SK-N-SH (cell line): ENCODE measurements around the gene SMIM10. TPM values are rescaled to one million over a fixed set of nuclear protein-coding genes. Genes with fewer than 3 reads are reported as not detected.

ENCODE experiments used
- CTCF ChIA-PET: fragments of 300-600, 350-600 bp; formaldehyde crosslinking; extraction: SDS; loops from one replicate; lab custom pipeline; 2021; lab: Yijun Ruan, JAX
- POLR2A ChIA-PET: fragments of 350-600 bp; sonication (Branson Sonifier 250); formaldehyde crosslinking; extraction: SDS; loops from one replicate; lab custom pipeline; 2020; ENCODE audit warnings: antibody characterized with exemption, inconsistent platforms; lab: Yijun Ruan, JAX
- DNase-seq: peaks from one replicate; pipeline ENCODE4 v3.0.0; 2012
- H2AFZ ChIP-seq: fragments of 200-600 bp; sonication (generic); 2 replicates; pipeline ENCODE4 v1.8.1; 2016; ENCODE audit warnings: antibody characterized with exemption, mild to moderate bottlenecking, low read depth
- H3F3A ChIP-seq: fragments of 200-600 bp; sonication (generic); replicated peaks from 2 replicates; pipeline ENCODE3; 2016; ENCODE audit warnings: antibody characterized with exemption, mild to moderate bottlenecking; ENCODE audit not compliant: insufficient read depth
- H3K27ac ChIP-seq, 2 experiments: fragments of 200-500 bp in 1 of 2; fragments of 200-600 bp in 1 of 2; sonication (Bioruptor generic) in 1 of 2; sonication (generic), shearing (Covaris generic) in 1 of 2; 2 replicates each; pipeline versions ENCODE4 v1.5.1 to v1.6.1; 2014 to 2016; ENCODE audit warnings: low read depth in 2 of 2, inconsistent platforms in 1 of 2, low read length in 1 of 2, mild to moderate bottlenecking in 1 of 2, mixed read lengths in 1 of 2
- H3K27me3 ChIP-seq: fragments of 200-600 bp; sonication (generic), shearing (Covaris generic); 2 replicates; pipeline ENCODE4 v1.6.1; 2016; ENCODE audit warnings: mixed run types; ENCODE audit not compliant: insufficient read depth
- H3K36me3 ChIP-seq, 2 experiments: fragments of 200-500 bp in 1 of 2; fragments of 200-600 bp in 1 of 2; sonication (Bioruptor generic) in 1 of 2; sonication (generic) in 1 of 2; replicated peaks in 1 of 2; 2 replicates each; pipeline versions ENCODE3 to v1.5.1; 2014 to 2016; ENCODE audit warnings: low read length in 1 of 2, mild to moderate bottlenecking in 1 of 2; ENCODE audit not compliant: insufficient read depth in 2 of 2, control insufficient read depth in 1 of 2
- H3K4me1 ChIP-seq, 2 experiments: fragments of 200-500 bp in 1 of 2; fragments of 200-600 bp in 1 of 2; sonication (Bioruptor generic) in 1 of 2; sonication (generic), shearing (Covaris generic) in 1 of 2; 2 replicates each; pipeline versions ENCODE4 v1.5.1 to v1.6.1; 2014 to 2016; ENCODE audit warnings: low read depth in 1 of 2, low read length in 1 of 2, mixed run types in 1 of 2; ENCODE audit not compliant: insufficient read depth in 2 of 2, control insufficient read depth in 1 of 2
- H3K4me2 ChIP-seq: fragments of 200-600 bp; sonication (generic), shearing (Covaris generic); 2 replicates; pipeline ENCODE4 v1.6.1; 2017; ENCODE audit warnings: mixed run types
- H3K4me3 ChIP-seq, 2 experiments: fragments of 200-500 bp in 1 of 2; fragments of 200-600 bp in 1 of 2; sonication (Bioruptor generic) in 1 of 2; sonication (generic), shearing (Covaris generic) in 1 of 2; 2 replicates each; pipeline versions ENCODE4 v1.5.1 to v1.8.1; 2014 to 2016; ENCODE audit warnings: low read depth in 2 of 2, inconsistent platforms in 1 of 2, low read length in 1 of 2, mild to moderate bottlenecking in 1 of 2, mixed read lengths in 1 of 2, moderate library complexity in 1 of 2
- H3K79me2 ChIP-seq: fragments of 200-600 bp; sonication (generic); 2 replicates; pipeline ENCODE4 v1.8.1; 2017; ENCODE audit warnings: mild to moderate bottlenecking; ENCODE audit not compliant: insufficient read depth
- H3K9ac ChIP-seq: fragments of 200-600 bp; sonication (generic); 2 replicates; pipeline ENCODE4 v1.6.1; 2017; ENCODE audit warnings: mixed run types
- H3K9me2 ChIP-seq: fragments of 200-600 bp; sonication (generic); 2 replicates; pipeline ENCODE4 v1.6.1; 2017; ENCODE audit warnings: mixed run types
- H3K9me3 ChIP-seq: fragments of 200-600 bp; sonication (generic); 2 replicates; pipeline ENCODE4 v1.6.1; 2017; ENCODE audit warnings: mixed run types, mild to moderate bottlenecking, moderate library complexity
- H4K20me1 ChIP-seq: fragments of 200-600 bp; sonication (generic); 2 replicates; pipeline ENCODE4 v1.6.1; 2017; ENCODE audit warnings: mild to moderate bottlenecking, mixed run types; ENCODE audit not compliant: insufficient read depth
- CHD2 ChIP-seq: fragments of 150-350 bp; IDR thresholded peaks from 2 replicates; pipeline ENCODE4 v1.6.1; 2018; ENCODE audit warnings: low read length; ENCODE audit not compliant: partially characterized antibody
- EP300 ChIP-seq, 2 experiments: IDR thresholded peaks; 2 replicates each; pipeline versions ENCODE4 v1.4.0 to v1.6.1; 2012; ENCODE audit warnings: borderline replicate concordance in 1 of 2, low read depth in 1 of 2, low read length in 1 of 2
- EZH2phosphoT487 ChIP-seq: fragments of 200-600 bp; sonication (generic); IDR thresholded peaks from 2 replicates; pipeline ENCODE4 v1.6.1; 2017; ENCODE audit warnings: low read depth, mixed run types, mild to moderate bottlenecking, antibody characterized with exemption, moderate library complexity, borderline replicate concordance
- GATA2 ChIP-seq: sonication (generic); formaldehyde crosslinking; IDR thresholded peaks from 2 replicates; pipeline ENCODE4 v1.5.0; 2020; ENCODE audit warnings: mild to moderate bottlenecking, missing genetic modification reagents
- IRF3 ChIP-seq: fragments of 150-350 bp; IDR thresholded peaks from 2 replicates; pipeline ENCODE4 v1.6.1; 2016; ENCODE audit warnings: mild to moderate bottlenecking, low read depth, low read length
- MXI1 ChIP-seq: IDR thresholded peaks from 2 replicates; pipeline ENCODE4 v1.6.1; 2012; ENCODE audit warnings: mild to moderate bottlenecking, low read depth, low read length, improper control_type of control experiment
- NFIC ChIP-seq: IDR thresholded peaks from 2 replicates; pipeline ENCODE4 v1.4.0; 2012; ENCODE audit warnings: borderline replicate concordance
- RAD21 ChIP-seq: IDR thresholded peaks from 2 replicates; pipeline ENCODE4 v1.6.1; 2012; ENCODE audit warnings: mild to moderate bottlenecking, low read length
- SIN3A ChIP-seq: IDR thresholded peaks from 2 replicates; pipeline ENCODE4 v1.6.1; 2012; ENCODE audit warnings: low read depth, mild to moderate bottlenecking, low read length, moderate library complexity, borderline replicate concordance
- TAF1 ChIP-seq: IDR thresholded peaks from 2 replicates; pipeline ENCODE4 v1.6.1; 2012; ENCODE audit warnings: low read depth, mild to moderate bottlenecking, low read length, moderate library complexity, borderline replicate concordance
- USF1 ChIP-seq: IDR thresholded peaks from 2 replicates; pipeline ENCODE4 v1.4.0; 2012; ENCODE audit warnings: low read depth, borderline replicate concordance
- USF2 ChIP-seq: fragments of 150-350 bp; IDR thresholded peaks from 2 replicates; pipeline ENCODE4 v1.6.1; 2017; ENCODE audit warnings: antibody characterized with exemption, low read length, low read depth, borderline replicate concordance
- ZBTB33 ChIP-seq: IDR thresholded peaks from 2 replicates; pipeline ENCODE4 v1.4.0; 2012; ENCODE audit warnings: low read depth, borderline replicate concordance
- WGBS: methylation state at CpG from one replicate; pipeline ENCODE4 v1.1.6; 2017; ENCODE audit warnings: low lambda C conversion rate; 5-methylcytosine and 5-hydroxymethylcytosine counted together
- polyA plus RNA-seq, 3 experiments: library from polyadenylated mRNA; depleted of rRNA; stranded (reverse); fragments of >200 nt; gene quantifications; 2 replicates each; pipeline ENCODE4 v1.2.3, GENCODE V29; 2012

SMIM10 gene
- polyA plus RNA-seq, 1 of the 3 experiments (the other 2 are of a cell fraction) = 3.2 TPM

- Histone ChIP-seq H3K27me3 (peaks cover 7% of the 10 kb centered on the region; the same call in 1 of the 2 replicates), H3K4me3 (no peak overlapping the region), H3K9me2 (no peaks in the 10 kb centered on the region), H2AFZ (no peak overlapping the region), H3F3A (no peaks in the 10 kb centered on the region), H3K27ac (no peak overlapping the region), H3K4me1 (no peaks in the 10 kb centered on the region), H3K36me3 (no peaks in the 10 kb centered on the region), H3K79me2 (no peaks in the 10 kb centered on the region), H3K4me2 (no peak overlapping the region), H3K9me3 (no peaks in the 10 kb centered on the region), H4K20me1 (no peaks in the 10 kb centered on the region), H3K9ac (no peak overlapping the region)
- ChIA-PET CTCF (interaction anchor here (1.4 to 1.6 kb wide), 2 partner anchors 14 to 20 kb away, joined by 6 to 7 read pairs; no protein-coding TSS in a partner anchor), POLR2A (no interaction called here)
- DNase-seq = no peak
- 41% methylated on average over 4 of the region's 4 CpGs for WGBS
- no peak for TF ChIP-seq CHD2
- no peak for TF ChIP-seq IRF3
- TF ChIP-seq EP300 (IDR thresholded peaks at IDR 0.05; ENCODE audit: borderline replicate concordance in 1 of 2, low read depth in 1 of 2, low read length in 1 of 2) = no peak
- no peak for TF ChIP-seq MXI1
- no peak for TF ChIP-seq RAD21
- no peak for TF ChIP-seq SIN3A
- TF ChIP-seq ZBTB33 = no peak
- TF ChIP-seq TAF1 = no peak
- no peak for TF ChIP-seq NFIC
- TF ChIP-seq USF1 = no peak
- TF ChIP-seq EZH2phosphoT487 = no peak
- TF ChIP-seq USF2 = no peak
- no peak for TF ChIP-seq GATA2 (CRISPR knock-in tag)
Measured at GRCh38 chrX:134985479-134985878, 5.3 kb upstream of the SMIM10 start.
